ENCODE measurements around the gene PSMG3. TPM values are rescaled to one million over a fixed set of nuclear protein-coding genes. Genes with fewer than 3 reads are reported as not detected.

Gene PSMG3
- total and polyA plus RNA-seq, 2 experiments from 2014 or later: 28.3 to 84.8 TPM

DNA sequence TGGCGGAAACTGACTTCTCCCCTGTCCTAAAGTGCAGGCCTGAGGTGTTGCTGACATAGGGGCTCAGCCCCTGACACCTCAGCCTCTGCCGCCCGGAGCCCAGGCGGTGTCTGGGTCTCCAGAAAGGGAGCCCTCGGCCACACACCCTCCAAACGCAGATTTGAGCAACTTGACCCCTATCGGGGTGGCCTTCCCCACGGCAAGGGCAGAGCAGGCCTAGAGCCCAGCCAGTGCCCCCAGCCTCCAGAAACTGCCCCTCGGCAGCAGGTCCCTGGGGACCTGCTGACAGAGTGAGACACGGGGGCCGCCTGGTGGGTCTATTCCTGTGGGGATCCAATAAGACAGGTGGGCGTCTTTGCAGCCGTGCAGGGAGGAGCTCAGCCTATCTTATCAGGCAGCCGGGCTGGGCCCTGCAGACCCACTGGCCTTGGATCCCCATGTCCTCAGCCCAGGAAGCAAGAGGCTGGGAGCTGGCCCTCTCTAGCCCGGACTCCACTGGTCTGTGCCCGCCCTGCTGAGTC, 24.9 kb downstream of the PSMG3 start:
- Mint-ChIP-seq H3K9me3 (no peaks in the 10 kb centered on the region), H3K27ac (no peak overlapping the region), H3K36me3 (ENCODE audit: low read depth) (no peaks in the 10 kb centered on the region), H3K4me1 (peaks cover 2% of the 10 kb centered on the region; the same call in 1 of the 3 replicates), H3K4me3 (no peak overlapping the region), H3K27me3 (ENCODE audit: insufficient read depth, low read depth, poor library complexity) (peaks cover 1% of the 10 kb centered on the region)
- DNase-seq (ENCODE audit: low spot score) (no peak), ATAC-seq (no peak)
- H3K4me2 ChIP-seq: no peak overlapping the region
- no peaks in the 10 kb centered on the region for H3K36me3 ChIP-seq (ENCODE audit: insufficient read depth)
- no peak overlapping the region for H2AFZ ChIP-seq
- no peak for TF ChIP-seq EZH2 (IDR thresholded peaks at IDR 0.05; ENCODE audit: low read depth, unreplicated experiment)
- no peak for TF ChIP-seq CREB1 (CRISPR knock-in tag; IDR thresholded peaks at IDR 0.05; ENCODE audit: low read depth)
- TF ChIP-seq NANOG (IDR thresholded peaks at IDR 0.05; ENCODE audit: borderline replicate concordance): no peak
- no peaks in the 10 kb centered on the region for H3K4me1 ChIP-seq (ENCODE audit: insufficient read depth)
- no peaks in the 10 kb centered on the region for H3K9me2 ChIP-seq (ENCODE audit: insufficient read depth)
- H3K4me3 ChIP-seq: no peak overlapping the region
- H3K27ac ChIP-seq (ENCODE audit: low read depth): no peak overlapping the region
- no peaks in the 10 kb centered on the region for H3K27me3 ChIP-seq (ENCODE audit: insufficient read depth)
- no peaks in the 10 kb centered on the region for H3F3A ChIP-seq (replicated peaks; ENCODE audit: low read depth)
- no peaks in the 10 kb centered on the region for H4K20me1 ChIP-seq (replicated peaks; ENCODE audit: insufficient read depth)
- H3K79me2 ChIP-seq (replicated peaks; ENCODE audit: insufficient read depth): no peaks in the 10 kb centered on the region

DNA sequence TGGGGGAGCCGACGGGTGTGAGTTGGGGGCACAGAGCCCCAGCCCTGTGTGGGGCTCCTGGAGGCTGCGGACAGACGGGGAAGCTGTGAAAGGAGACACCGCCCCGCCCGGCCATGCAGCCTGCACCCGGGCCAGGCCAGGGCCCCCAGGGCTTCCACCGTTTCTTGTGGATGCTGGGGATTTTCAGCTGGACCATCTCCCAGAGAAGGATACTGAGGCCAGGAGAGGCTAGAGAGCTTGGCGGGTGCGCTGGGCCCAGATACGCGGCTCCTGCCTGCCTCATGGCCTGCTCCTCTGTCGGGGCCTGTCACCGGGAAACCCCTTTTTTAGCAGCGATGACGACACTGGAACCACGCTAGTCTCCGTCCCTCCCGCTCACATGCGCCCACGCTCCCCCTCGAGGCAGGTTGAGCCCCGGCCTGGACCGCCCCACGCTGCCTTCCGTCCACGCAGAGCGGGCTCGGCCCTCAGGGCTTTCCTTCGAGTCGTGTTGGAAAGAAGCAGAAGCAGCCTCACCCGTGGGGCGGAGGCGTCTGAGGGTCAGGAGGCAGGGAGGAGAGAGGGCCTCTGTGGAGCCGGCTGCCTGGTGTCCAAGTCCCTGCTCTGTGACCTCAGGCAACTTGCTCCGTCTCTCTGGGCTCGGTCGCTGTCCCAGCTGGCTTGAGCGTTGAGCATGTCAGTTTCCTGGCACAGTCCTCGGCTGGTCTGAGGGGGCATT, 25.5 kb downstream of the PSMG3 start:
- no peaks in the 10 kb centered on the region for H4K20me1 ChIP-seq (replicated peaks; ENCODE audit: insufficient read depth)
- H3K27ac Mint-ChIP-seq: no peak overlapping the region
- H3K4me1 ChIP-seq (ENCODE audit: insufficient read depth): no peaks in the 10 kb centered on the region
- H3K27ac ChIP-seq (ENCODE audit: low read depth): no peak overlapping the region
- no peaks in the 10 kb centered on the region for H3F3A ChIP-seq (replicated peaks; ENCODE audit: low read depth)
- H3K4me3 Mint-ChIP-seq: no peak overlapping the region
- H3K4me3 ChIP-seq: no peak overlapping the region
- no peak overlapping the region for H3K4me2 ChIP-seq
- no peaks in the 10 kb centered on the region for H3K36me3 ChIP-seq (ENCODE audit: insufficient read depth)
- H3K9me3 Mint-ChIP-seq: no peaks in the 10 kb centered on the region
- ATAC-seq (no peak), DNase-seq (ENCODE audit: low spot score) (no peak)
- H3K79me2 ChIP-seq (replicated peaks; ENCODE audit: insufficient read depth): no peaks in the 10 kb centered on the region
- no peak overlapping the region for H2AFZ ChIP-seq
- H3K27me3 ChIP-seq (ENCODE audit: insufficient read depth): no peaks in the 10 kb centered on the region
- TF ChIP-seq, protein P1, sequence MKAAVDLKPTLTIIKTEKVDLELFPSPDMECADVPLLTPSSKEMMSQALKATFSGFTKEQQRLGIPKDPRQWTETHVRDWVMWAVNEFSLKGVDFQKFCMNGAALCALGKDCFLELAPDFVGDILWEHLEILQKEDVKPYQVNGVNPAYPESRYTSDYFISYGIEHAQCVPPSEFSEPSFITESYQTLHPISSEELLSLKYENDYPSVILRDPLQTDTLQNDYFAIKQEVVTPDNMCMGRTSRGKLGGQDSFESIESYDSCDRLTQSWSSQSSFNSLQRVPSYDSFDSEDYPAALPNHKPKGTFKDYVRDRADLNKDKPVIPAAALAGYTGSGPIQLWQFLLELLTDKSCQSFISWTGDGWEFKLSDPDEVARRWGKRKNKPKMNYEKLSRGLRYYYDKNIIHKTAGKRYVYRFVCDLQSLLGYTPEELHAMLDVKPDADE (IDR thresholded peaks at IDR 0.05): no peak
- TF ChIP-seq ZNF331 (CRISPR knock-in tag; IDR thresholded peaks at IDR 0.05; ENCODE audit: low read depth) (no peak), ZNF114 (CRISPR knock-in tag; IDR thresholded peaks at IDR 0.05) (no peak)
- TF ChIP-seq, protein P2, sequence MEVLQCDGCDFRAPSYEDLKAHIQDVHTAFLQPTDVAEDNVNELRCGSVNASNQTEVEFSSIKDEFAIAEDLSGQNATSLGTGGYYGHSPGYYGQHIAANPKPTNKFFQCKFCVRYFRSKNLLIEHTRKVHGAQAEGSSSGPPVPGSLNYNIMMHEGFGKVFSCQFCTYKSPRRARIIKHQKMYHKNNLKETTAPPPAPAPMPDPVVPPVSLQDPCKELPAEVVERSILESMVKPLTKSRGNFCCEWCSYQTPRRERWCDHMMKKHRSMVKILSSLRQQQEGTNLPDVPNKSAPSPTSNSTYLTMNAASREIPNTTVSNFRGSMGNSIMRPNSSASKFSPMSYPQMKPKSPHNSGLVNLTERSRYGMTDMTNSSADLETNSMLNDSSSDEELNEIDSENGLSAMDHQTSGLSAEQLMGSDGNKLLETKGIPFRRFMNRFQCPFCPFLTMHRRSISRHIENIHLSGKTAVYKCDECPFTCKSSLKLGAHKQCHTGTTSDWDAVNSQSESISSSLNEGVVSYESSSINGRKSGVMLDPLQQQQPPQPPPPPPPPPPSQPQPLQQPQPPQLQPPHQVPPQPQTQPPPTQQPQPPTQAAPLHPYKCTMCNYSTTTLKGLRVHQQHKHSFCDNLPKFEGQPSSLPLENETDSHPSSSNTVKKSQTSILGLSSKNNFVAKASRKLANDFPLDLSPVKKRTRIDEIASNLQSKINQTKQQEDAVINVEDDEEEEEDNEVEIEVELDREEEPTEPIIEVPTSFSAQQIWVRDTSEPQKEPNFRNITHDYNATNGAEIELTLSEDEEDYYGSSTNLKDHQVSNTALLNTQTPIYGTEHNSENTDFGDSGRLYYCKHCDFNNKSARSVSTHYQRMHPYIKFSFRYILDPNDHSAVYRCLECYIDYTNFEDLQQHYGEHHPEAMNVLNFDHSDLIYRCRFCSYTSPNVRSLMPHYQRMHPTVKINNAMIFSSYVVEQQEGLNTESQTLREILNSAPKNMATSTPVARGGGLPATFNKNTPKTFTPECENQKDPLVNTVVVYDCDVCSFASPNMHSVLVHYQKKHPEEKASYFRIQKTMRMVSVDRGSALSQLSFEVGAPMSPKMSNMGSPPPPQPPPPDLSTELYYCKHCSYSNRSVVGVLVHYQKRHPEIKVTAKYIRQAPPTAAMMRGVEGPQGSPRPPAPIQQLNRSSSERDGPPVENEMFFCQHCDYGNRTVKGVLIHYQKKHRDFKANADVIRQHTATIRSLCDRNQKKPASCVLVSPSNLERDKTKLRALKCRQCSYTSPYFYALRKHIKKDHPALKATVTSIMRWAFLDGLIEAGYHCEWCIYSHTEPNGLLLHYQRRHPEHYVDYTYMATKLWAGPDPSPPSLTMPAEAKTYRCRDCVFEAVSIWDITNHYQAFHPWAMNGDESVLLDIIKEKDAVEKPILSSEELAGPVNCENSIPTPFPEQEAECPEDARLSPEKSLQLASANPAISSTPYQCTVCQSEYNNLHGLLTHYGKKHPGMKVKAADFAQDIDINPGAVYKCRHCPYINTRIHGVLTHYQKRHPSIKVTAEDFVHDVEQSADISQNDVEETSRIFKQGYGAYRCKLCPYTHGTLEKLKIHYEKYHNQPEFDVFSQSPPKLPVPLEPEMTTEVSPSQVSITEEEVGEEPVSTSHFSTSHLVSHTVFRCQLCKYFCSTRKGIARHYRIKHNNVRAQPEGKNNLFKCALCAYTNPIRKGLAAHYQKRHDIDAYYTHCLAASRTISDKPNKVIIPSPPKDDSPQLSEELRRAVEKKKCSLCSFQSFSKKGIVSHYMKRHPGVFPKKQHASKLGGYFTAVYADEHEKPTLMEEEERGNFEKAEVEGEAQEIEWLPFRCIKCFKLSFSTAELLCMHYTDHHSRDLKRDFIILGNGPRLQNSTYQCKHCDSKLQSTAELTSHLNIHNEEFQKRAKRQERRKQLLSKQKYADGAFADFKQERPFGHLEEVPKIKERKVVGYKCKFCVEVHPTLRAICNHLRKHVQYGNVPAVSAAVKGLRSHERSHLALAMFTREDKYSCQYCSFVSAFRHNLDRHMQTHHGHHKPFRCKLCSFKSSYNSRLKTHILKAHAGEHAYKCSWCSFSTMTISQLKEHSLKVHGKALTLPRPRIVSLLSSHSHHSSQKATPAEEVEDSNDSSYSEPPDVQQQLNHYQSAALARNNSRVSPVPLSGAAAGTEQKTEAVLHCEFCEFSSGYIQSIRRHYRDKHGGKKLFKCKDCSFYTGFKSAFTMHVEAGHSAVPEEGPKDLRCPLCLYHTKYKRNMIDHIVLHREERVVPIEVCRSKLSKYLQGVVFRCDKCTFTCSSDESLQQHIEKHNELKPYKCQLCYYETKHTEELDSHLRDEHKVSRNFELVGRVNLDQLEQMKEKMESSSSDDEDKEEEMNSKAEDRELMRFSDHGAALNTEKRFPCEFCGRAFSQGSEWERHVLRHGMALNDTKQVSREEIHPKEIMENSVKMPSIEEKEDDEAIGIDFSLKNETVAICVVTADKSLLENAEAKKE (CRISPR knock-in tag; IDR thresholded peaks at IDR 0.05): no peak
- TF ChIP-seq, protein P3, sequence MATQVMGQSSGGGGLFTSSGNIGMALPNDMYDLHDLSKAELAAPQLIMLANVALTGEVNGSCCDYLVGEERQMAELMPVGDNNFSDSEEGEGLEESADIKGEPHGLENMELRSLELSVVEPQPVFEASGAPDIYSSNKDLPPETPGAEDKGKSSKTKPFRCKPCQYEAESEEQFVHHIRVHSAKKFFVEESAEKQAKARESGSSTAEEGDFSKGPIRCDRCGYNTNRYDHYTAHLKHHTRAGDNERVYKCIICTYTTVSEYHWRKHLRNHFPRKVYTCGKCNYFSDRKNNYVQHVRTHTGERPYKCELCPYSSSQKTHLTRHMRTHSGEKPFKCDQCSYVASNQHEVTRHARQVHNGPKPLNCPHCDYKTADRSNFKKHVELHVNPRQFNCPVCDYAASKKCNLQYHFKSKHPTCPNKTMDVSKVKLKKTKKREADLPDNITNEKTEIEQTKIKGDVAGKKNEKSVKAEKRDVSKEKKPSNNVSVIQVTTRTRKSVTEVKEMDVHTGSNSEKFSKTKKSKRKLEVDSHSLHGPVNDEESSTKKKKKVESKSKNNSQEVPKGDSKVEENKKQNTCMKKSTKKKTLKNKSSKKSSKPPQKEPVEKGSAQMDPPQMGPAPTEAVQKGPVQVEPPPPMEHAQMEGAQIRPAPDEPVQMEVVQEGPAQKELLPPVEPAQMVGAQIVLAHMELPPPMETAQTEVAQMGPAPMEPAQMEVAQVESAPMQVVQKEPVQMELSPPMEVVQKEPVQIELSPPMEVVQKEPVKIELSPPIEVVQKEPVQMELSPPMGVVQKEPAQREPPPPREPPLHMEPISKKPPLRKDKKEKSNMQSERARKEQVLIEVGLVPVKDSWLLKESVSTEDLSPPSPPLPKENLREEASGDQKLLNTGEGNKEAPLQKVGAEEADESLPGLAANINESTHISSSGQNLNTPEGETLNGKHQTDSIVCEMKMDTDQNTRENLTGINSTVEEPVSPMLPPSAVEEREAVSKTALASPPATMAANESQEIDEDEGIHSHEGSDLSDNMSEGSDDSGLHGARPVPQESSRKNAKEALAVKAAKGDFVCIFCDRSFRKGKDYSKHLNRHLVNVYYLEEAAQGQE (IDR thresholded peaks at IDR 0.05; ENCODE audit: unreplicated experiment): no peak
- peaks cover 2% of the 10 kb centered on the region; the same call in 1 of the 3 replicates for H3K4me1 Mint-ChIP-seq
- H3K27me3 Mint-ChIP-seq (ENCODE audit: insufficient read depth, low read depth, poor library complexity): peaks cover 3% of the 10 kb centered on the region
- H3K36me3 Mint-ChIP-seq (ENCODE audit: low read depth): no peaks in the 10 kb centered on the region
- no peaks in the 10 kb centered on the region for H3K9me2 ChIP-seq (ENCODE audit: insufficient read depth)
